Cardiac muscle cell (in vitro differentiated cells and primary cell): Measurements from ENCODE around the gene GIMAP8. TPM values are rescaled to one million over a fixed set of nuclear protein-coding genes. Genes with fewer than 3 reads are reported as not detected.
"Not testable (repeated sequence)": the region's sequence is repeated elsewhere in the genome, so short reads cannot be mapped to it uniquely, and the experiment has no call there.

Source experiments
- DNase-seq, 2 donors: peaks; one replicate each; pipeline versions ENCODE4 v3.0.0 to v3.0.0-alpha.2; 2010 to 2017; ENCODE audit warnings: low read depth in 1 of 2, low spot score in 1 of 2
- H3K27ac ChIP-seq: fragments of 200-600 bp; sonication (generic); 2 replicates; pipeline ENCODE4 v1.5.1; 2016
- H3K27me3 ChIP-seq: fragments of 200-600 bp; sonication (generic); 2 replicates; pipeline ENCODE4 v1.6.0; 2016; ENCODE audit warnings: control low read depth
- H3K36me3 ChIP-seq: fragments of 200-600 bp; sonication (generic); 2 replicates; pipeline ENCODE4 v1.5.1; 2016; ENCODE audit warnings: control low read depth
- H3K4me1 ChIP-seq: fragments of 200-600 bp; sonication (generic); 2 replicates; pipeline ENCODE4 v1.8.1; 2017; ENCODE audit warnings: low read depth, mild to moderate bottlenecking, mixed run types
- H3K4me3 ChIP-seq: fragments of 200-600 bp; sonication (generic); 2 replicates; pipeline ENCODE4 v1.5.1; 2016; ENCODE audit warnings: mild to moderate bottlenecking
- H3K9me3 ChIP-seq: fragments of 200-600 bp; sonication (generic); 2 replicates; pipeline ENCODE4 v1.5.1; 2017; ENCODE audit warnings: low read depth, mild to moderate bottlenecking, control low read depth
- CTCF ChIP-seq: IDR thresholded peaks from 2 replicates; pipeline ENCODE4 v1.5.1; 2012; ENCODE audit warnings: low read depth, mild to moderate bottlenecking, low read length
- polyA plus RNA-seq: library from polyadenylated mRNA; unstranded; fragments of >200 nt; fragmentation: Nextera tagmentation; extraction: Ambion mirVana; gene quantifications from 2 replicates; pipeline ENCODE4 v1.2.1, GENCODE V29; 2016
- total RNA-seq: library from RNA; depleted of rRNA; stranded (reverse); fragments of >200 nt; gene quantifications from 2 replicates; pipeline ENCODE4 v1.2.3, GENCODE V29; 2016

Gene GIMAP8
- total and polyA plus RNA-seq, 2 experiments from 2014 or later: 0.24 TPM; not detected in 1

- no peaks in the 10 kb centered on the region for H3K4me1 ChIP-seq
- no peak overlapping the region for H3K4me3 ChIP-seq
- no peak for DNase-seq
- H3K27me3 ChIP-seq: no peaks in the 10 kb centered on the region
- TF ChIP-seq CTCF: no peak
- H3K36me3 ChIP-seq: no peaks in the 10 kb centered on the region
- H3K9me3 ChIP-seq: no peaks in the 10 kb centered on the region
- H3K27ac ChIP-seq: no peak overlapping the region
Observed at GRCh38 chr7:150476819-150477631, 26.6 kb downstream of the GIMAP8 start.

GRCh38 chr7:150479023-150479716 lies 28.7 kb downstream of the GIMAP8 start:
- no peak for TF ChIP-seq CTCF
- Histone ChIP-seq H3K9me3 (no peaks in the 10 kb centered on the region), H3K27ac (no peak overlapping the region), H3K36me3 (no peaks in the 10 kb centered on the region), H3K4me3 (no peak overlapping the region), H3K4me1 (no peaks in the 10 kb centered on the region), H3K27me3 (no peaks in the 10 kb centered on the region)
- DNase-seq: no peak

GRCh38 chr7:150481186-150481920 lies 30.9 kb downstream of the GIMAP8 start:
- DNase-seq: no peak
- TF ChIP-seq CTCF: no peak
- no peak overlapping the region for H3K27ac ChIP-seq
- no peaks in the 10 kb centered on the region for H3K4me1 ChIP-seq
- H3K27me3 ChIP-seq: no peaks in the 10 kb centered on the region
- no peak overlapping the region for H3K4me3 ChIP-seq
- H3K36me3 ChIP-seq: no peaks in the 10 kb centered on the region
- no peaks in the 10 kb centered on the region for H3K9me3 ChIP-seq

- Histone ChIP-seq H3K27me3 (no peaks in the 10 kb centered on the region), H3K27ac (no peak overlapping the region), H3K4me1 (no peaks in the 10 kb centered on the region)
Observed at GRCh38 chr7:150481922-150482321, 31.5 kb downstream of the GIMAP8 start.

GRCh38 chr7:150483514-150483913 lies 33.1 kb downstream of the GIMAP8 start:
- not testable (repeated sequence) for DNase-seq, H3K9me3 ChIP-seq, H3K36me3 ChIP-seq, H3K4me1 ChIP-seq, H3K27ac ChIP-seq, H3K4me3 ChIP-seq, H3K27me3 ChIP-seq

More at GRCh38 chr7:150481922-150482321, 31.5 kb downstream of the GIMAP8 start:
- H3K9me3 ChIP-seq: no peaks in the 10 kb centered on the region
- TF ChIP-seq CTCF: no peak
- no peaks in the 10 kb centered on the region for H3K36me3 ChIP-seq
- DNase-seq: no peak
- H3K4me3 ChIP-seq: no peak overlapping the region

GRCh38 chr7:150484071-150484470 lies 33.6 kb downstream of the GIMAP8 start:
- not testable (repeated sequence) for H3K36me3 ChIP-seq, H3K27me3 ChIP-seq, H3K4me3 ChIP-seq, H3K27ac ChIP-seq, H3K9me3 ChIP-seq, DNase-seq, H3K4me1 ChIP-seq
